GM12872 (cell line): ENCODE data around the gene RHBDD1.

ENCODE experiments used
- CTCF ChIP-seq: IDR thresholded peaks from 3 replicates; pipeline ENCODE4 v1.5.1; 2011; ENCODE audit warnings: low read depth, mild to moderate bottlenecking, low read length, moderate library complexity; ENCODE audit not compliant: insufficient read depth

Gene RHBDD1

GRCh38 chr2:226873051-226873620 is 37.3 kb downstream of the RHBDD1 start:
- no peak for TF ChIP-seq CTCF

GRCh38 chr2:226873826-226874225 is 38.0 kb downstream of the RHBDD1 start:
- no peak for TF ChIP-seq CTCF

- TF ChIP-seq CTCF: no peak
Observed at GRCh38 chr2:226874749-226875148, 38.9 kb downstream of the RHBDD1 start.

- no peak for TF ChIP-seq CTCF
Observed at GRCh38 chr2:226875438-226876225, 39.8 kb downstream of the RHBDD1 start.

- no peak for TF ChIP-seq CTCF
Observed at GRCh38 chr2:226877491-226877890, 41.6 kb downstream of the RHBDD1 start.

- no peak for TF ChIP-seq CTCF
Observed at GRCh38 chr2:226881287-226881686, 45.4 kb downstream of the RHBDD1 start.

- TF ChIP-seq CTCF: no peak
Observed at GRCh38 chr2:226882606-226883005, 46.8 kb downstream of the RHBDD1 start.
